ENCODE results near the gene ABTB2.

- no peak for TF ChIP-seq TAF1 (IDR thresholded peaks at IDR 0.05; ENCODE audit: low read depth, low read length)
- no peak for TF ChIP-seq CTCF (IDR thresholded peaks at IDR 0.05; ENCODE audit: control extremely low read depth in 1 of 3, insufficient read depth in 1 of 3, low read depth in 1 of 3, low read length in 3 of 3)
- TF ChIP-seq PHF8 (conservative IDR thresholded peaks at IDR 0.05; ENCODE audit: low read depth, low read length): no peak
- no peak for TF ChIP-seq CEBPB (IDR thresholded peaks at IDR 0.05; ENCODE audit: low read depth, low read length)
- no peak for TF ChIP-seq EP300 (IDR thresholded peaks at IDR 0.05; ENCODE audit: borderline replicate concordance in 1 of 2, low read depth in 2 of 2, low read length in 2 of 2)
- TF ChIP-seq CHD2 (IDR thresholded peaks at IDR 0.05; ENCODE audit: low read length): no peak
- no peak for TF ChIP-seq GABPA (IDR thresholded peaks at IDR 0.05; ENCODE audit: borderline replicate concordance, insufficient read depth, low read length)
- TF ChIP-seq RXRA (IDR thresholded peaks at IDR 0.05; ENCODE audit: insufficient read depth, low read depth, low read length): no peak
- TF ChIP-seq POLR2AphosphoS5 (IDR thresholded peaks at IDR 0.05; ENCODE audit: low read depth, low read length): no peak
- no peak for TF ChIP-seq MAX (IDR thresholded peaks at IDR 0.05)
- TF ChIP-seq CREB1 (IDR thresholded peaks at IDR 0.05): no peak
- TF ChIP-seq USF2 (IDR thresholded peaks at IDR 0.05; ENCODE audit: low read length): no peak
- no peak for TF ChIP-seq SIN3A (conservative IDR thresholded peaks at IDR 0.05 in 1 of 2, IDR thresholded peaks at IDR 0.05 in 1 of 2; ENCODE audit: low read depth in 1 of 2, low read length in 2 of 2)
- TF ChIP-seq RBBP5 (IDR thresholded peaks at IDR 0.05; ENCODE audit: borderline replicate concordance, low read depth, low read length): no peak
Measured at GRCh38 chr11:34184505-34185015, 173.2 kb downstream of the ABTB2 start.
